Epithelial cell of proximal tubule (primary cell): ENCODE results near the gene METTL25. TPM values are rescaled to one million over a fixed set of nuclear protein-coding genes. Genes with fewer than 3 reads are reported as not detected.

ENCODE experiments used
- DNase-seq: peaks from one replicate; pipeline ENCODE4 v3.0.0-alpha.2; 2011; ENCODE audit warnings: low read depth
- H3K4me3 ChIP-seq: 2 replicates; pipeline ENCODE4 v1.5.1; 2011; ENCODE audit warnings: low read depth, mild to moderate bottlenecking, low read length
- CTCF ChIP-seq: conservative IDR thresholded peaks from 2 replicates; pipeline ENCODE4 v1.5.1; 2012; ENCODE audit warnings: low read depth, mild to moderate bottlenecking, low read length
- total RNA-seq: library from RNA; depleted of rRNA; stranded (reverse); fragments of >200 nt; gene quantifications from 2 replicates; pipeline ENCODE4 v1.2.3, GENCODE V29; 2015

The METTL25 gene
- total RNA-seq, 1 donor from 2014 or later: 8.8 TPM

GRCh38 chr12:82363990-82364389 lies 5.7 kb downstream of the METTL25 start:
- no peak for DNase-seq
- no peak for TF ChIP-seq CTCF
- no peak overlapping the region for H3K4me3 ChIP-seq

- no peak for DNase-seq
- no peak for TF ChIP-seq CTCF
- H3K4me3 ChIP-seq: no peak overlapping the region
These were observed 7.9 kb downstream of the METTL25 start for GRCh38 chr12:82366197-82366596.

GRCh38 chr12:82375201-82375600 lies 16.9 kb downstream of the METTL25 start:
- H3K4me3 ChIP-seq: no peak overlapping the region
- TF ChIP-seq CTCF: no peak
- DNase-seq: no peak

- H3K4me3 ChIP-seq: no peak overlapping the region
- TF ChIP-seq CTCF: no peak
- no peak for DNase-seq
These were observed 20.7 kb downstream of the METTL25 start for GRCh38 chr12:82378997-82379396.

- H3K4me3 ChIP-seq: no peak overlapping the region
- peak; percentile 10 for DNase-seq
- TF ChIP-seq CTCF: peak; percentile 77
These were observed 25.7 kb downstream of the METTL25 start for GRCh38 chr12:82383930-82384552.

- no peak for TF ChIP-seq CTCF
- no peak for DNase-seq
- no peak overlapping the region for H3K4me3 ChIP-seq
These were observed 40.5 kb downstream of the METTL25 start for GRCh38 chr12:82398879-82399278.

- TF ChIP-seq CTCF: no peak
These were observed 42.5 kb downstream of the METTL25 start for GRCh38 chr12:82400819-82401218.

More at GRCh38 chr12:82400819-82401218, 42.5 kb downstream of the METTL25 start:
- no peak for DNase-seq
- no peak overlapping the region for H3K4me3 ChIP-seq
